Fibroblast of the conjunctiva (primary cell): ENCODE measurements around the gene NHEJ1.

Source experiments
- DNase-seq: peaks from one replicate; pipeline ENCODE4 v3.0.0-alpha.2; 2010; ENCODE audit warnings: low read depth

NHEJ1 gene

GRCh38 chr2:219167997-219168396, 7.4 kb upstream of the NHEJ1 start:
- no peak for DNase-seq

GRCh38 chr2:219165058-219165911, 4.7 kb upstream of the NHEJ1 start:
- DNase-seq, result no peak

GRCh38 chr2:219163156-219163555, 2.5 kb upstream of the NHEJ1 start:
- DNase-seq, result no peak

GRCh38 chr2:219161097-219161496, 482 bp upstream of the NHEJ1 start:
- no peak for DNase-seq

- DNase-seq, result no peak
These were observed 837 bp downstream of the NHEJ1 start for GRCh38 chr2:219159771-219160185.

GRCh38 chr2:219158586-219158985, 2.0 kb downstream of the NHEJ1 start:
- no peak for DNase-seq

- no peak for DNase-seq
These were observed 2.6 kb downstream of the NHEJ1 start for GRCh38 chr2:219158025-219158424.

GRCh38 chr2:219157396-219157795, 3.2 kb downstream of the NHEJ1 start:
- no peak for DNase-seq

GRCh38 chr2:219155054-219155644, 5.5 kb downstream of the NHEJ1 start:
- peak; percentile 69 for DNase-seq

GRCh38 chr2:219149667-219150066, 10.9 kb downstream of the NHEJ1 start:
- no peak for DNase-seq

GRCh38 chr2:219142329-219142728, 18.3 kb downstream of the NHEJ1 start:
- DNase-seq, result peak; percentile 65

GRCh38 chr2:219140722-219141121, 19.9 kb downstream of the NHEJ1 start:
- DNase-seq, result no peak

GRCh38 chr2:219133976-219134375, 26.6 kb downstream of the NHEJ1 start:
- DNase-seq, result no peak

- no peak for DNase-seq
These were observed 28.9 kb downstream of the NHEJ1 start for GRCh38 chr2:219131744-219132143.

GRCh38 chr2:219131327-219131726, 29.3 kb downstream of the NHEJ1 start:
- no peak for DNase-seq

- DNase-seq, result no peak
These were observed 31.0 kb downstream of the NHEJ1 start for GRCh38 chr2:219129589-219129988.

- DNase-seq, result no peak
These were observed 32.2 kb downstream of the NHEJ1 start for GRCh38 chr2:219128396-219128795.

GRCh38 chr2:219127037-219127635, 33.5 kb downstream of the NHEJ1 start:
- DNase-seq, result no peak

GRCh38 chr2:219126555-219126954, 34.1 kb downstream of the NHEJ1 start:
- no peak for DNase-seq

- no peak for DNase-seq
These were observed 34.7 kb downstream of the NHEJ1 start for GRCh38 chr2:219125886-219126270.

GRCh38 chr2:219125225-219125885, 35.3 kb downstream of the NHEJ1 start:
- peak; percentile 69 for DNase-seq

- no peak for DNase-seq
These were observed 36.1 kb downstream of the NHEJ1 start for GRCh38 chr2:219124381-219125110.
